Cortex of kidney (tissue), 1 donor: ENCODE data around the gene DIP2A.
"Not testable (repeated sequence)": the region's sequence is repeated elsewhere in the genome, so short reads cannot be mapped to it uniquely, and the experiment has no call there.

Experiments used
- DNase-seq: peaks from one replicate; lab custom pipeline; 2025; lab: John Stamatoyannopoulos, UW

Gene DIP2A

GRCh38 chr21:46527393-46527792 lies 68.7 kb downstream of the DIP2A start:
- not testable (repeated sequence) for DNase-seq

- DNase-seq: no peak
These were observed 69.1 kb downstream of the DIP2A start for GRCh38 chr21:46527801-46528200.

- no peak for DNase-seq
These were observed 73.4 kb downstream of the DIP2A start for GRCh38 chr21:46532080-46532479.

- DNase-seq: no peak
These were observed 78.3 kb downstream of the DIP2A start for GRCh38 chr21:46537026-46537425.

- DNase-seq: no peak
These were observed 79.6 kb downstream of the DIP2A start for GRCh38 chr21:46538262-46538661.

- DNase-seq: no peak
These were observed 80.4 kb downstream of the DIP2A start for GRCh38 chr21:46538851-46539666.

GRCh38 chr21:46540087-46540710 lies 81.5 kb downstream of the DIP2A start:
- DNase-seq: no peak

- no peak for DNase-seq
These were observed 84.0 kb downstream of the DIP2A start for GRCh38 chr21:46542588-46543124.

GRCh38 chr21:46543306-46543705 lies 84.6 kb downstream of the DIP2A start:
- no peak for DNase-seq

GRCh38 chr21:46544003-46544402 lies 85.3 kb downstream of the DIP2A start:
- DNase-seq: no peak

- no peak for DNase-seq
These were observed 86.1 kb downstream of the DIP2A start for GRCh38 chr21:46544824-46545223.

- DNase-seq: no peak
These were observed 86.7 kb downstream of the DIP2A start for GRCh38 chr21:46545363-46545762.

GRCh38 chr21:46545911-46546310 lies 87.2 kb downstream of the DIP2A start:
- no peak for DNase-seq

- no peak for DNase-seq
These were observed 88.1 kb downstream of the DIP2A start for GRCh38 chr21:46546799-46547198.

- no peak for DNase-seq
These were observed 91.0 kb downstream of the DIP2A start for GRCh38 chr21:46549650-46550049.

- no peak for DNase-seq
These were observed 91.6 kb downstream of the DIP2A start for GRCh38 chr21:46550116-46550941.

GRCh38 chr21:46551636-46552241 lies 93.0 kb downstream of the DIP2A start:
- no peak for DNase-seq

GRCh38 chr21:46552274-46552673 lies 93.6 kb downstream of the DIP2A start:
- DNase-seq: no peak

- DNase-seq: no peak
These were observed 94.2 kb downstream of the DIP2A start for GRCh38 chr21:46552865-46553379.

GRCh38 chr21:46553993-46554392 lies 95.3 kb downstream of the DIP2A start:
- no peak for DNase-seq

- no peak for DNase-seq
These were observed 95.9 kb downstream of the DIP2A start for GRCh38 chr21:46554431-46555224.
